Osteocyte (in vitro differentiated cells): ENCODE data around the gene BRCA2. TPM values are rescaled to one million over a fixed set of nuclear protein-coding genes. Genes with fewer than 3 reads are reported as not detected.

Experiments used
- DNase-seq: peaks from one replicate; pipeline ENCODE4 v3.0.0; 2021; ENCODE audit warnings: mixed read lengths; ENCODE audit not compliant: unreplicated experiment; ENCODE audit errors: extremely low spot score
- H3K27ac Mint-ChIP-seq: one replicate; pipeline ENCODE4 v1.8.0; 2021; ENCODE audit warnings: mild to moderate bottlenecking, mixed read lengths; ENCODE audit not compliant: unreplicated experiment
- H3K27me3 Mint-ChIP-seq: one replicate; pipeline ENCODE4 v1.8.0; 2021; ENCODE audit warnings: mixed read lengths; ENCODE audit not compliant: unreplicated experiment
- H3K36me3 Mint-ChIP-seq: one replicate; pipeline ENCODE4 v1.8.0; 2021; ENCODE audit warnings: mixed read lengths; ENCODE audit not compliant: unreplicated experiment
- H3K4me1 Mint-ChIP-seq: one replicate; pipeline ENCODE4 v1.8.0; 2021; ENCODE audit warnings: mixed read lengths; ENCODE audit not compliant: unreplicated experiment
- H3K4me3 Mint-ChIP-seq: one replicate; pipeline ENCODE4 v1.8.0; 2021; ENCODE audit warnings: mild to moderate bottlenecking, moderate library complexity, mixed read lengths; ENCODE audit not compliant: unreplicated experiment
- H3K9me3 Mint-ChIP-seq: one replicate; pipeline ENCODE4 v1.8.0; 2021; ENCODE audit warnings: mixed read lengths; ENCODE audit not compliant: unreplicated experiment
- total RNA-seq: library from RNA; stranded (reverse); gene quantifications from 2 replicates; pipeline ENCODE4 v1.2.1, GENCODE V29; 2021
- TF ChIP-seq, protein P1 (sequence below): fragments of 200-600 bp; sonication (generic); IDR thresholded peaks from 2 replicates; pipeline ENCODE4 v1.5.0; 2021; ENCODE audit warnings: antibody characterized with exemption, mild to moderate bottlenecking, moderate library complexity

The BRCA2 gene
- total RNA-seq, 1 donor from 2014 or later = 2.8 TPM

DNA sequence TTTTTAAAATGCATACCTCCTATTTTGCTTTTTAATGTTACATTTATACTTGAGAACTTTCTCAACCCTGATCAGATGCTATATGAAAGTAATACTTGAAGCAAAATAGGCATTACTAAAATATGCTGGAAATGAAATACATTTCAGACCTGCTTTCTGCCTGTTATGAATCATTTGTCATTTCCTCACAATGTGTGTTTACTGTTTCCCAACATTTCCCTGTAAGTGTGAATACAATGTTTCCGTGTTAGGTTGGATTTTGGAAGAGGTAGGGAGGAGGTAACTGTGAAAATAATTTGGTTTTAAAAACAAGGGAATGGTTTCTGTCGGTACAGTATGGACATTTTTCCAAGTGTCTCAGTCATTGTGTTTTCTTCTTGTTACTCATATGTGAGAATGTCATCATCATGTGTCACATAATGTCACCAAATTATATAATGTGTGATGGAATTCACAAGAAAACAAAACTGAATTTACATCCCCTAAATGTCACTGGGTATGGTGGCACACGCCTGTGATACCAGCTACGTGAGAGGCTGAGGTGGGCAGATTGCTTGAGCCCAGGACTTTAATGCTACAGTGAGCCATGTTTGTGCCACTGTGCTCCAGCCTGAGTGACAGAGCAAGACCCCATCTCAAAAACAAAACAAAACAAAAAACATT is 43.2 kb upstream of the BRCA2 start:
- Mint-ChIP-seq H3K9me3 (no peaks in the 10 kb centered on the region), H3K27ac (no peak overlapping the region), H3K27me3 (no peaks in the 10 kb centered on the region), H3K36me3 (no peaks in the 10 kb centered on the region), H3K4me1 (peaks cover 5% of the 10 kb centered on the region), H3K4me3 (no peak overlapping the region)
- TF ChIP-seq, protein P1, sequence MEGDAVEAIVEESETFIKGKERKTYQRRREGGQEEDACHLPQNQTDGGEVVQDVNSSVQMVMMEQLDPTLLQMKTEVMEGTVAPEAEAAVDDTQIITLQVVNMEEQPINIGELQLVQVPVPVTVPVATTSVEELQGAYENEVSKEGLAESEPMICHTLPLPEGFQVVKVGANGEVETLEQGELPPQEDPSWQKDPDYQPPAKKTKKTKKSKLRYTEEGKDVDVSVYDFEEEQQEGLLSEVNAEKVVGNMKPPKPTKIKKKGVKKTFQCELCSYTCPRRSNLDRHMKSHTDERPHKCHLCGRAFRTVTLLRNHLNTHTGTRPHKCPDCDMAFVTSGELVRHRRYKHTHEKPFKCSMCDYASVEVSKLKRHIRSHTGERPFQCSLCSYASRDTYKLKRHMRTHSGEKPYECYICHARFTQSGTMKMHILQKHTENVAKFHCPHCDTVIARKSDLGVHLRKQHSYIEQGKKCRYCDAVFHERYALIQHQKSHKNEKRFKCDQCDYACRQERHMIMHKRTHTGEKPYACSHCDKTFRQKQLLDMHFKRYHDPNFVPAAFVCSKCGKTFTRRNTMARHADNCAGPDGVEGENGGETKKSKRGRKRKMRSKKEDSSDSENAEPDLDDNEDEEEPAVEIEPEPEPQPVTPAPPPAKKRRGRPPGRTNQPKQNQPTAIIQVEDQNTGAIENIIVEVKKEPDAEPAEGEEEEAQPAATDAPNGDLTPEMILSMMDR = no peak
- no peak for DNase-seq

DNA sequence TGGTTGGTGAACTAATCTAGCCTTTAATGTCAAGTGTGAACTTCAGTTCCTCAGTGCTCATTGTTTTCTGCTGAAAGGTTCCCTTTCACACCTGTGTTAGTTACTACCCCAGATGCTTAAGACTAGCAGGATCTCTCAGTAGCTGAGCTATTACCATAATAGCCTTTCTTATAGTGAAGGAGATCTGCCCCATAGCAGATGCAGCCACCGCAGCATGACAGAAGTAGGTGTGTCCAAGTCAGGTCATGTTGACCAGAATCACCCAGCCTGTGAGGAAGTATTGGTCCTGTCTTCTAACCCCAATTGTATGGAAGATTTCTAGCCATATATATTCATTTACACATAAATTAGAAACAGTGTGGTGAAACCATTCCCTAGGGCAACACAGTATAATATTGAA is 37.5 kb upstream of the BRCA2 start:
- TF ChIP-seq, protein P1 = no peak
- no peaks in the 10 kb centered on the region for H3K9me3 Mint-ChIP-seq

DNA sequence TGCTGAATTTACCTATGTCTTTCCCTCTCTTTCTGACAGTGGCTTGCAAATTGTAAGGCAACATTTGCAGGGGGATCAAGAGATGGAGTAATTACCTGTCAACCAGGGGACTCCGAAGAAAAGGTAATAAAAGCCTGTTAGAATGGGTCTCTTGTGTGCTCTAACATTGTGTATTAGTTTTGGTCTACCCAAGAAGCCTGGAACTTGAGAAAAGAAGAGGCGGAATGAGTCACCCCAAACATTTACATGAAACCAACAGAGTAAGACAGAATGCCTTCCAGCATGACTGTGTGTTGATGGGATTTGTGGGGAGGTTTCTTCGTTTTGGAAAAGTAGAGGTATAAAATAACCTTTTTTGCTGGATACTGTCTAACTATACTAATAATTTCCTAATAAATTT is 36.9 kb upstream of the BRCA2 start:
- Mint-ChIP-seq H3K27ac (no peak overlapping the region), H3K9me3 (no peaks in the 10 kb centered on the region), H3K4me1 (peaks cover 2% of the 10 kb centered on the region), H3K4me3 (no peak overlapping the region), H3K27me3 (no peaks in the 10 kb centered on the region), H3K36me3 (no peaks in the 10 kb centered on the region)
- DNase-seq = no peak
- TF ChIP-seq, protein P1 = no peak

More for the DNA sequence above, 37.5 kb upstream of the BRCA2 start:
- Mint-ChIP-seq H3K27me3 (no peaks in the 10 kb centered on the region), H3K36me3 (no peaks in the 10 kb centered on the region), H3K27ac (no peak overlapping the region), H3K4me3 (no peak overlapping the region), H3K4me1 (peaks cover 2% of the 10 kb centered on the region)
- DNase-seq = no peak

DNA sequence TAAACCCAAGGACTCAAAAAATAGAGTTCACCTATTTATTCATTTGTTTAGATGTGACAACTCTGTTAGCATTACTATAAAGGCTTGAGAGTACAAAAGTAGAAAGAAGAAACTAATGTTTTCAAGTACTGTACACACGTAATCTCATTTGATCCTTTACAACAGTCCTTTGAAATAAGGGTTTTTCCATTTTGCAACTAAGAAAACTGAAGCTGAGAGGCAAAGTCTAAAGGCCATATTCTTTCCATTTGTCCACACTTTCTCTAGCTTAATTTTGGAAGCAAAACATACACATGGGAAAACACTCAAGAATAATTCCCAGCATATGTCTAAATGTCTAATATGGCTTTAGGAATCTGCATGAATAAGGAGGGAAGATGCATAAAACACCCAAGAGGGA is 34.2 kb upstream of the BRCA2 start:
- Mint-ChIP-seq H3K4me1 (peaks cover 23% of the 10 kb centered on the region), H3K4me3 (no peak overlapping the region), H3K36me3 (no peaks in the 10 kb centered on the region), H3K9me3 (no peaks in the 10 kb centered on the region), H3K27ac (no peak overlapping the region), H3K27me3 (no peaks in the 10 kb centered on the region)
- DNase-seq = no peak
- TF ChIP-seq, protein P1 = no peak

DNA sequence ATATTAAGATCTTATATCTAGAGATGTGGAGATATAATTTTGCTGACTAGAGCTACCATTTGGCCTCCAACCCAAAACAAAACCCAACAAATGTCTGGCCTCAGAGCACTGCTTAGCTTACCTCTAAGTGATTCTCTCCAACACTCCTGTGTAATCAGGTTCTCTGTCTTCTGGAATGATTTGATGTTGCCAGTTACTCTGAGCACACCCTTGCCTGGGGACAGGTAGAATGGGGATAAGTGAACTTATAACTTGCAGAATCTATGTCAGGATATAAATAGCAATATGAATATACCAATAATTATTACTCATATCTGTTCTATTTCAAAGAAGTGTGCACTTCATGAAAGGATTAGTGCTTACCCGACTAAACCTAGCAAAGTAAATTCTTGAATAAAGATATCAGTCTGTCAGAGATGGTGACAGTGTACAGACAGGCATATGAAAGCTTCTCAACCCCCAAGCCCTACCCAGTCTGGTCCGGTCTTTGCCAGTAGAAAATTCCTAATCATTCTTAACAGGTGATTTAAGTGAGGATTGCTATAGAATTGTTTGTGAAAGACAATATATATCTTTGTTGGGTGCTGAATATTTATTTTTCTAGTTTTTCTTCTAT is 33.1 kb upstream of the BRCA2 start:
- DNase-seq = no peak
- TF ChIP-seq, protein P1 = no peak
- H3K27me3 Mint-ChIP-seq = no peaks in the 10 kb centered on the region
- no peaks in the 10 kb centered on the region for H3K9me3 Mint-ChIP-seq
- H3K27ac Mint-ChIP-seq = no peak overlapping the region
- no peaks in the 10 kb centered on the region for H3K36me3 Mint-ChIP-seq
- peaks cover 26% of the 10 kb centered on the region for H3K4me1 Mint-ChIP-seq
- no peak overlapping the region for H3K4me3 Mint-ChIP-seq
